NCI-H345 (cell line): Measurements from ENCODE around the gene CIITA.

Experiments used
- DNase-seq: peaks from one replicate; lab custom pipeline; 2025; lab: John Stamatoyannopoulos, UW

Gene CIITA

GRCh38 chr16:10880594-10881452 lies 3.8 kb downstream of the CIITA start:
- DNase-seq, result no peak

- DNase-seq, result no peak
Observed at GRCh38 chr16:10881479-10882030, 4.6 kb downstream of the CIITA start.

- DNase-seq, result no peak
Observed at GRCh38 chr16:10883004-10883403, 6.0 kb downstream of the CIITA start.

GRCh38 chr16:10885246-10885645 lies 8.2 kb downstream of the CIITA start:
- no peak for DNase-seq

- no peak for DNase-seq
Observed at GRCh38 chr16:10888320-10888937, 11.4 kb downstream of the CIITA start.

- DNase-seq, result no peak
Observed at GRCh38 chr16:10889855-10890254, 12.9 kb downstream of the CIITA start.

- no peak for DNase-seq
Observed at GRCh38 chr16:10892782-10893318, 15.8 kb downstream of the CIITA start.

- DNase-seq, result no peak
Observed at GRCh38 chr16:10895053-10895946, 18.3 kb downstream of the CIITA start.

GRCh38 chr16:10896165-10896564 lies 19.2 kb downstream of the CIITA start:
- no peak for DNase-seq

GRCh38 chr16:10896723-10897122 lies 19.7 kb downstream of the CIITA start:
- no peak for DNase-seq

- DNase-seq, result no peak
Observed at GRCh38 chr16:10897134-10897533, 20.1 kb downstream of the CIITA start.

GRCh38 chr16:10902999-10903398 lies 26.0 kb downstream of the CIITA start:
- no peak for DNase-seq

GRCh38 chr16:10906482-10906881 lies 29.5 kb downstream of the CIITA start:
- DNase-seq, result no peak

GRCh38 chr16:10906914-10907756 lies 30.1 kb downstream of the CIITA start:
- no peak for DNase-seq

- DNase-seq, result no peak
Observed at GRCh38 chr16:10907757-10908045, 30.7 kb downstream of the CIITA start.

- DNase-seq, result no peak
Observed at GRCh38 chr16:10911267-10911666, 34.3 kb downstream of the CIITA start.

GRCh38 chr16:10916534-10916933 lies 39.5 kb downstream of the CIITA start:
- no peak for DNase-seq

- peak; percentile 84 for DNase-seq
Observed at GRCh38 chr16:10918294-10919002, 41.4 kb downstream of the CIITA start.

GRCh38 chr16:10919003-10919351 lies 42.0 kb downstream of the CIITA start:
- DNase-seq, result no peak

- no peak for DNase-seq
Observed at GRCh38 chr16:10920726-10921427, 43.9 kb downstream of the CIITA start.
